K562 (cell line): Measurements from ENCODE around the gene GET3. TPM values are rescaled to one million over a fixed set of nuclear protein-coding genes. Genes with fewer than 3 reads are reported as not detected.

Experiments
- ATF6 ChIP-seq: sonication (generic); formaldehyde crosslinking; IDR thresholded peaks from 2 replicates; pipeline ENCODE4 v1.4.0; 2020; ENCODE audit warnings: mild to moderate bottlenecking, missing genetic modification reagents
- BCLAF1 ChIP-seq, 2 experiments: fragments of 450-650 bp in 1 of 2; IDR thresholded peaks; 2 replicates each; pipeline ENCODE4 v1.6.1; 2011 to 2017; ENCODE audit warnings: low read depth in 2 of 2, antibody characterized with exemption in 1 of 2, borderline replicate concordance in 1 of 2, low read length in 1 of 2, mild to moderate bottlenecking in 1 of 2, mixed read lengths in 1 of 2; ENCODE audit not compliant: control insufficient read depth in 1 of 2
- CHD4 ChIP-seq: fragments of 200-600 bp; sonication (generic); IDR thresholded peaks from 3 replicates; pipeline ENCODE4 v1.6.1; 2012; ENCODE audit warnings: low read depth, mild to moderate bottlenecking, mixed read lengths, low read length, inconsistent platforms; ENCODE audit not compliant: insufficient read depth, insufficient replicate concordance, poor library complexity, severe bottlenecking
- ELK3 ChIP-seq: fragments of 450-650 bp; formaldehyde crosslinking; IDR thresholded peaks from 2 replicates; pipeline ENCODE4 v1.4.0; 2020; ENCODE audit warnings: mild to moderate bottlenecking
- GABPB2 ChIP-seq: fragments of 250-450 bp; sonication (Bioruptor Pico); conservative IDR thresholded peaks from 2 replicates; pipeline ENCODE4 v1.5.1; 2021; ENCODE audit warnings: mild to moderate bottlenecking
- ID3 ChIP-seq, 2 experiments: fragments of 250-450 bp in 1 of 2; fragments of 450-650 bp in 1 of 2; sonication (Bioruptor Pico) in 1 of 2; IDR thresholded peaks; 2 replicates each; pipeline versions ENCODE4 v1.6.1 to v1.8.0; 2016 to 2021; ENCODE audit warnings: mild to moderate bottlenecking in 2 of 2, moderate library complexity in 2 of 2, missing compliant biosample characterization in 1 of 2, missing genetic modification characterization in 1 of 2
- KDM5B ChIP-seq: fragments of 200-600 bp; sonication (generic); IDR thresholded peaks from 2 replicates; pipeline ENCODE4 v1.6.1; 2012; ENCODE audit warnings: low read depth, mild to moderate bottlenecking, moderate library complexity, low read length, control low read depth, inconsistent platforms; ENCODE audit not compliant: insufficient replicate concordance
- MYNN ChIP-seq, 2 experiments: sonication (generic); formaldehyde crosslinking in 1 of 2; IDR thresholded peaks; 2 replicates each; pipeline versions ENCODE4 v1.5.0 to v1.6.1; 2016 to 2020; ENCODE audit warnings: antibody characterized with exemption in 1 of 2, missing genetic modification reagents in 1 of 2
- NELFE ChIP-seq: IDR thresholded peaks from 2 replicates; pipeline ENCODE4 v1.6.1; 2011; ENCODE audit warnings: mild to moderate bottlenecking; ENCODE audit not compliant: insufficient read depth, insufficient read length
- PATZ1 ChIP-seq: fragments of 250-450 bp; sonication (Bioruptor Pico); IDR thresholded peaks from 2 replicates; pipeline ENCODE4 v1.5.0; 2020; ENCODE audit warnings: mild to moderate bottlenecking, borderline replicate concordance
- PML ChIP-seq: IDR thresholded peaks from 2 replicates; pipeline ENCODE4 v1.6.1; 2012; ENCODE audit warnings: low read length, inconsistent platforms
- SMAD4 ChIP-seq: fragments of 250-450 bp; sonication (Bioruptor Pico); conservative IDR thresholded peaks from 2 replicates; pipeline ENCODE4 v1.8.0; 2021; ENCODE audit warnings: inconsistent platforms, mild to moderate bottlenecking, moderate library complexity
- SREBF2 ChIP-seq: sonication (generic); formaldehyde crosslinking; IDR thresholded peaks from 2 replicates; pipeline ENCODE4 v1.4.0; 2020; ENCODE audit warnings: mild to moderate bottlenecking, missing genetic modification reagents
- TAL1 ChIP-seq: fragments of 450-650 bp; IDR thresholded peaks from 2 replicates; pipeline ENCODE4 v1.6.1; 2016; ENCODE audit warnings: mild to moderate bottlenecking
- ZNF121 ChIP-seq: sonication (generic); formaldehyde crosslinking; conservative IDR thresholded peaks from 2 replicates; pipeline ENCODE4 v1.8.0; 2022; ENCODE audit warnings: missing genetic modification reagents
- ZNF316 ChIP-seq: fragments of 450-650 bp; IDR thresholded peaks from 2 replicates; pipeline ENCODE4 v1.6.1; 2016
- ZNF586 ChIP-seq: fragments of 450-650 bp; formaldehyde crosslinking; conservative IDR thresholded peaks from 2 replicates; pipeline ENCODE4 v1.4.0; 2020; ENCODE audit warnings: mild to moderate bottlenecking, moderate library complexity
- polyA plus RNA-seq, 8 experiments: library from polyadenylated mRNA; depleted of rRNA in 4 of 8; stranded (reverse) in 5 of 8; unstranded in 3 of 8; fragments of >200 nt; fragmentation: Nextera tagmentation in 2 of 8; fragmentation: Illumina TruSeq in 1 of 8; extraction: Ambion mirVana in 2 of 8; extraction: Trizol in 1 of 8; gene quantifications; 2 replicates each; pipeline versions ENCODE4 v1.2.1 to v1.2.3, GENCODE V29; 2011 to 2014; ENCODE audit warnings: inconsistent platforms in 1 of 8, missing spikeins in 1 of 8
- total RNA-seq, 7 experiments: library from RNA; depleted of rRNA in 6 of 7; stranded (reverse); fragments of >200 nt in 6 of 7; fragmentation: Illumina TruSeq in 2 of 7; extraction: Trizol in 2 of 7; gene quantifications; 2 replicates each; pipeline versions ENCODE4 v1.2.1 to v1.2.3, GENCODE V29; 2011 to 2021; ENCODE audit warnings: low replicate concordance in 1 of 7

Gene GET3
- total and polyA plus RNA-seq, 9 of the 15 experiments (the other 6 are each of a cell fraction or from before 2014, with no cell fraction given), result 8.3 to 83.5 (median 51.8) TPM

GRCh38 chr19:12777217-12778016 is 40.1 kb downstream of the GET3 start (continued):
- no peak for TF ChIP-seq BCLAF1 (IDR thresholded peaks at IDR 0.05; ENCODE audit: borderline replicate concordance in 1 of 2, control insufficient read depth in 1 of 2, low read depth in 2 of 2, low read length in 1 of 2)
- TF ChIP-seq ZNF586 (CRISPR knock-in tag), result no peak
- TF ChIP-seq ATF6 (CRISPR knock-in tag), result no peak
- no peak for TF ChIP-seq NELFE
- no peak for TF ChIP-seq GABPB2 (CRISPR knock-in tag)
- no peak for TF ChIP-seq TAL1
- TF ChIP-seq SREBF2 (CRISPR knock-in tag), result no peak
- TF ChIP-seq ZNF316, result no peak
- no peak for TF ChIP-seq CHD4
- TF ChIP-seq ID3 (CRISPR knock-in tag; IDR thresholded peaks at IDR 0.05), result no peak
- no peak for TF ChIP-seq ID3 (tag; IDR thresholded peaks at IDR 0.05)
- TF ChIP-seq KDM5B, result no peak
- TF ChIP-seq PML, result no peak
- peak; percentile 51 for TF ChIP-seq SMAD4 (CRISPR knock-in tag)
- TF ChIP-seq ZNF121, result no peak
- no peak for TF ChIP-seq PATZ1 (CRISPR knock-in tag)
- TF ChIP-seq MYNN (IDR thresholded peaks at IDR 0.05), result no peak
- no peak for TF ChIP-seq MYNN (CRISPR knock-in tag; IDR thresholded peaks at IDR 0.05)
- TF ChIP-seq ELK3, result no peak
